Activated CD8-positive, alpha-beta T cell treated with anti-CD3 and anti-CD28 coated beads for 36 hours (primary cell): ENCODE results near the gene KRT37. TPM values are rescaled to one million over a fixed set of nuclear protein-coding genes. Genes with fewer than 3 reads are reported as not detected.

Source experiments
- ATAC-seq: fragments of 200-7000 bp; cut with Tn5 transposase; one replicate; pipeline ENCODE4 v1.10.0; 2021; ENCODE audit warnings: mild to moderate bottlenecking, moderate library complexity
- CTCF ChIA-PET: fragments of 350-600 bp; sonication (Branson Sonifier 250); formaldehyde crosslinking; loops from one replicate; lab custom pipeline; 2021; ENCODE audit warnings: antibody characterized with exemption; lab: Charles Lee
- POLR2A ChIA-PET: fragments of 350-600 bp; sonication (Branson Sonifier 250); formaldehyde crosslinking; loops from one replicate; lab custom pipeline; 2021; ENCODE audit warnings: antibody characterized with exemption; lab: Charles Lee
- DNase-seq: peaks from one replicate; pipeline ENCODE4 v3.0.0-alpha.2; 2020
- H3K27ac Mint-ChIP-seq: one replicate; pipeline ENCODE4 v1.8.0; 2021; ENCODE audit warnings: mild to moderate bottlenecking, mixed read lengths
- H3K27me3 Mint-ChIP-seq: one replicate; pipeline ENCODE4 v1.8.0; 2021; ENCODE audit warnings: mixed read lengths
- H3K36me3 Mint-ChIP-seq: one replicate; pipeline ENCODE4 v1.8.0; 2021; ENCODE audit warnings: low read depth, mixed read lengths
- H3K4me1 Mint-ChIP-seq: one replicate; pipeline ENCODE4 v1.8.0; 2021; ENCODE audit warnings: low read depth, mixed read lengths
- H3K4me3 Mint-ChIP-seq: one replicate; pipeline ENCODE4 v1.8.0; 2021; ENCODE audit warnings: mild to moderate bottlenecking, moderate library complexity, mixed read lengths
- H3K9me3 Mint-ChIP-seq: one replicate; pipeline ENCODE4 v1.8.0; 2021; ENCODE audit warnings: mixed read lengths
- intact Hi-C: fragments of 100-400 bp; cut with micrococcal nuclease; formaldehyde crosslinking; loops from one replicate; pipeline ENCODE4 v1.10.0; 2022
- total RNA-seq, 2 experiments: library from RNA; stranded (reverse); gene quantifications; one replicate each; pipeline ENCODE4 v1.2.3, GENCODE V29; 2021
- TF ChIP-seq, protein P1 (sequence below): fragments of 200-600 bp; IDR thresholded peaks from one replicate; pipeline ENCODE4 v1.8.0; 2022; ENCODE audit warnings: antibody characterized with exemption, mild to moderate bottlenecking

The KRT37 gene
- total RNA-seq, 2 experiments from 2014 or later = not detected

DNA sequence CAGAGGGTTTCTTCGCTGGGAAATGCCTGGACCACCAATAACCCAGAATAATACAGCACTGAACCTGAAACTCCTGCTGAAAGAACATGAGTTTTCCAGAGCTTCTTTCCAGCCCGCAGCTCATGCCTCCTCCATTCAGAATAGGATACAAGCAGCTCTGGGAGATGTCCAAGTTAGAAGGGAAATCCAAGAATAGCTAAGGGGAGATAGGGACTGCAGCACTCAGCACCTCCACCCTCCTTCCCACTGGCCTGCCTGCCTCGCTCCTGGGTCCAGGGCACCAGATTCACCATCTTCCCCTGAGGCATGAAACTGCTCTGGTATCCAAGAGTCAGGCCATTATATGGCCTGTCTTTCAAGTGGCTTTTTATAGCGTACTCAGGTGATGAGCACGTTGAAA, 31.1 kb downstream of the KRT37 start:
- ChIA-PET POLR2A (interaction anchor here (0.5 to 0.6 kb wide), 2 partner anchors 89 to 242 kb away, joined by 3 to 4 read pairs; no protein-coding TSS in a partner anchor), CTCF (no interaction called here)
- intact Hi-C loops = no loop called here
- Mint-ChIP-seq H3K27ac (no peak overlapping the region), H3K4me3 (no peak overlapping the region), H3K4me1 (no peaks in the 10 kb centered on the region), H3K27me3 (peaks cover 7% of the 10 kb centered on the region), H3K36me3 (no peaks in the 10 kb centered on the region), H3K9me3 (no peaks in the 10 kb centered on the region)
- TF ChIP-seq, protein P1, sequence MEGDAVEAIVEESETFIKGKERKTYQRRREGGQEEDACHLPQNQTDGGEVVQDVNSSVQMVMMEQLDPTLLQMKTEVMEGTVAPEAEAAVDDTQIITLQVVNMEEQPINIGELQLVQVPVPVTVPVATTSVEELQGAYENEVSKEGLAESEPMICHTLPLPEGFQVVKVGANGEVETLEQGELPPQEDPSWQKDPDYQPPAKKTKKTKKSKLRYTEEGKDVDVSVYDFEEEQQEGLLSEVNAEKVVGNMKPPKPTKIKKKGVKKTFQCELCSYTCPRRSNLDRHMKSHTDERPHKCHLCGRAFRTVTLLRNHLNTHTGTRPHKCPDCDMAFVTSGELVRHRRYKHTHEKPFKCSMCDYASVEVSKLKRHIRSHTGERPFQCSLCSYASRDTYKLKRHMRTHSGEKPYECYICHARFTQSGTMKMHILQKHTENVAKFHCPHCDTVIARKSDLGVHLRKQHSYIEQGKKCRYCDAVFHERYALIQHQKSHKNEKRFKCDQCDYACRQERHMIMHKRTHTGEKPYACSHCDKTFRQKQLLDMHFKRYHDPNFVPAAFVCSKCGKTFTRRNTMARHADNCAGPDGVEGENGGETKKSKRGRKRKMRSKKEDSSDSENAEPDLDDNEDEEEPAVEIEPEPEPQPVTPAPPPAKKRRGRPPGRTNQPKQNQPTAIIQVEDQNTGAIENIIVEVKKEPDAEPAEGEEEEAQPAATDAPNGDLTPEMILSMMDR = no peak
- ATAC-seq (no peak), DNase-seq (no peak)

DNA sequence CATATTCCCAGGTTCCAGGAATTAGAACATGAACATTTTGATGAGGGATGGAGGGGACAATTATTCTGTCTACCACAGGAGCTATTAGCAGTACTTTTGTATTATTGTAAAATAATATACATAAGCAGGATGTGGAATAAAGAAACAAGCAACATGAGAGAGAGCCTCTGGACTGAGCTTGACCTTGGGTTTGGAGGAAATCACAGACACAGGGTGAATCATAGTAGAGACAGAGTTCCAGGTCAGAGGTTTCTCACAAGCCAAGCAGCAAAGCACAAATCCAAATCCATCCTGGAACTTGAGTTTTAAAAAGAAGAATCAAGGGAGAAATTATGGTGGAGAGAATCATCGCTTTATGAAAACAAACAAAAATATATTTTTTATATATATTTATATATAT, 32.1 kb downstream of the KRT37 start:
- TF ChIP-seq, protein P1 = no peak
- DNase-seq (no peak), ATAC-seq (no peak)
- H3K9me3 Mint-ChIP-seq = peaks cover 4% of the 10 kb centered on the region
- H3K36me3 Mint-ChIP-seq = no peaks in the 10 kb centered on the region
- H3K27me3 Mint-ChIP-seq = peaks cover 7% of the 10 kb centered on the region
- POLR2A ChIA-PET = no interaction called here
- H3K4me3 Mint-ChIP-seq = no peak overlapping the region
- no peak overlapping the region for H3K27ac Mint-ChIP-seq
- H3K4me1 Mint-ChIP-seq = no peaks in the 10 kb centered on the region
- CTCF ChIA-PET = interaction anchor here (1.1 to 1.2 kb wide), 2 partner anchors 11 to 38 kb away, joined by 3 read pairs; no protein-coding TSS in a partner anchor
- intact Hi-C loops = no loop called here

DNA sequence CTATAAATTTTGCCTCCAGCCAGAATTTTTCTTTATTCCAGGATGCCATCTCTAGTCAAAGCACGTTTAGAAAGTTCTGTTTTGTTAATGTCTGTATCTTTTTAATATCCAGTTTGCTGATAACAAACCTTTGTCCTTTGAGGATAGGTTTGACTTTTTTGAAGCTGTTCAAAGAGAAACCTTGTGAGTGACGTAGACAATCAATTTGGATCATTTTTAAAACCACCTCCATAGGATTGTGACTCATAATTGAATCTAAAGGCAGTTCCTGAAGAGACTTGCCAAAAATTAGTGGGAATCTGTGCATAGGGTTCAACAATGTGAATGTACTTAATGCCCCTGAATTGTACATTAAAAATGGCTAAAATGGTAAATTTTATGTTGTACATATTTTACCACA, 32.9 kb downstream of the KRT37 start:
- Mint-ChIP-seq H3K9me3 (peaks cover 8% of the 10 kb centered on the region), H3K4me1 (no peaks in the 10 kb centered on the region), H3K27ac (no peak overlapping the region), H3K4me3 (no peak overlapping the region), H3K36me3 (no peaks in the 10 kb centered on the region), H3K27me3 (peaks cover 7% of the 10 kb centered on the region)
- ATAC-seq (no peak), DNase-seq (no peak)
- POLR2A ChIA-PET = interaction anchor here (0.9 kb wide), 1 partner anchor 49 kb away, joined by 3 read pairs; no protein-coding TSS in a partner anchor
- intact Hi-C loops = no loop called here
- TF ChIP-seq, protein P1 = no peak
- CTCF ChIA-PET = interaction anchor here (1.1 to 1.5 kb wide), 3 partner anchors 12 to 39 kb away, joined by 3 to 4 read pairs (median 3); no protein-coding TSS in a partner anchor

DNA sequence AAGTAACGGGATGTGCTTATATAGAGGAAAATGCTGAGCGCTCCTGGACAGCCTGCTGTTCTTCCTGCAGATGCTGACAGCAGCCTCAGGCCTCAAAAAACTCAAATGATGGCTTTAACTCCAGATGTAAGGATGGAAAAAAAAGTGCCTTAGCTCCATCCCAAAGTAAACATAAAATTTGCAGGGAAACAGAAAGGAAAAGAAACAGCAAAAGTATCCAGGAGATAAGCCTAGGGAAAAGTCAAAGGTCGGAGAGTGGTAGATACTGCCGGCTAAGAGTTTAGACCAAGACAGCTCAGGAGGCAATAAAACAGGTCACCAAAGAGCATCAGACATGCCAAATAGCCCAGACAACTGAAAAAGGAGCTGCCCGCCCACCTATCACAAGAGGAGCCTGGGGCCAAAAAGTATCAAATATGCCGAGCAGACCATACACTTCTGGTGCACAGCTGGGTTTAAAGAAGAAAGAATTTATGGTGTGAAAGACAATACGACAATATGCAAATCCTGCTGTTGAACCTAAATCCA, 33.9 kb downstream of the KRT37 start:
- H3K27me3 Mint-ChIP-seq = peaks cover 7% of the 10 kb centered on the region
- H3K36me3 Mint-ChIP-seq = no peaks in the 10 kb centered on the region
- TF ChIP-seq, protein P1 = no peak
- H3K9me3 Mint-ChIP-seq = peaks cover 9% of the 10 kb centered on the region
- H3K27ac Mint-ChIP-seq = no peak overlapping the region
- no peaks in the 10 kb centered on the region for H3K4me1 Mint-ChIP-seq
- CTCF ChIA-PET = interaction anchor here (1.5 kb wide), 1 partner anchor 15 kb away, joined by 4 read pairs; no protein-coding TSS in a partner anchor
- H3K4me3 Mint-ChIP-seq = no peak overlapping the region
- POLR2A ChIA-PET = interaction anchor here (0.9 kb wide), 1 partner anchor 48 kb away, joined by 3 read pairs; no protein-coding TSS in a partner anchor
- DNase-seq (no peak), ATAC-seq (no peak)
- intact Hi-C loops = no loop called here

DNA sequence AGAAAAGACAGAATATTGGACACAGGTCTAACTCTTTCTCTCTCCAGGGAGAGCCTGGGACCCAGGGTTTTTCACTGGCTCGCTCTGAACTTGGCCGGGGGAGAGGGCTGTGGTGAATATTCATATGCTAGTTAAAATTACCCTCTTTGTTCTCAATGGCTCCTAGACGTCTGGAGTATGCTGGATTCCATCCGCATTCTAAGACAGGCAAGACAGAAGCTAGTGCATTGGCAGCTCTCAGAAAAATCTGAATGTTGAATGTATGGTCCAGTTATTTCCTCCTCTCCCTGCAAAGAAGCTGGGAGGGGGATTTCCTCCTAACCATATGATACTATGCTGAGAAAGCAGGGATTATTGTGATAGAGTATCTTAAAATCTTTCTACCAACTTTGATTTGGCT, 36.7 kb downstream of the KRT37 start:
- intact Hi-C loops = no loop called here
- no peak for ATAC-seq
- CTCF ChIA-PET = no interaction called here
- H3K36me3 Mint-ChIP-seq = no peaks in the 10 kb centered on the region
- H3K4me1 Mint-ChIP-seq = no peaks in the 10 kb centered on the region
- H3K4me3 Mint-ChIP-seq = no peak overlapping the region
- POLR2A ChIA-PET = no interaction called here
- peaks cover 4% of the 10 kb centered on the region for H3K27me3 Mint-ChIP-seq
- no peak overlapping the region for H3K27ac Mint-ChIP-seq
- DNase-seq = no peak
- peaks cover 9% of the 10 kb centered on the region for H3K9me3 Mint-ChIP-seq
- TF ChIP-seq, protein P1 = no peak
